SK-N-SH treated with all-trans-retinoic acid at 6 μM for 48 hours (cell line): ENCODE measurements around the gene MBNL2.

Experiments
- BACH2 ChIP-seq: fragments of 250-450 bp; sonication (Bioruptor Pico); IDR thresholded peaks from 2 replicates; pipeline ENCODE4 v1.9.0; 2021; ENCODE audit warnings: mild to moderate bottlenecking, borderline replicate concordance
- CREB5 ChIP-seq: fragments of 250-450 bp; sonication (Bioruptor Pico); IDR thresholded peaks from 2 replicates; pipeline ENCODE4 v1.5.1; 2020; ENCODE audit warnings: low read depth, mild to moderate bottlenecking, moderate library complexity
- CSDC2 ChIP-seq: fragments of 250-450 bp; sonication (Bioruptor Pico); IDR thresholded peaks from 2 replicates; pipeline ENCODE4 v1.5.0; 2020; ENCODE audit warnings: mild to moderate bottlenecking, moderate library complexity
- OSR1 ChIP-seq: fragments of 250-450 bp; sonication (Bioruptor Pico); IDR thresholded peaks from 2 replicates; pipeline ENCODE4 v1.8.0; 2022; ENCODE audit warnings: moderate library complexity, mild to moderate bottlenecking, inconsistent platforms
- PATZ1 ChIP-seq: fragments of 250-450 bp; sonication (Bioruptor Pico); IDR thresholded peaks from 2 replicates; pipeline ENCODE4 v1.8.0; 2020; ENCODE audit warnings: mild to moderate bottlenecking, moderate library complexity, borderline replicate concordance
- RARB ChIP-seq: fragments of 250-450 bp; sonication (Bioruptor Pico); IDR thresholded peaks from 2 replicates; pipeline ENCODE4 v1.8.0; 2021; ENCODE audit warnings: mild to moderate bottlenecking, moderate library complexity
- TSHZ2 ChIP-seq: fragments of 250-450 bp; sonication (Bioruptor Pico); IDR thresholded peaks from 2 replicates; pipeline ENCODE4 v1.5.0; 2020; ENCODE audit warnings: mild to moderate bottlenecking, moderate library complexity
- ZFP3 ChIP-seq: fragments of 250-450 bp; sonication (Bioruptor Pico); IDR thresholded peaks from 2 replicates; pipeline ENCODE4 v1.5.0; 2020; ENCODE audit warnings: mild to moderate bottlenecking, moderate library complexity
- ZNF8 ChIP-seq: fragments of 450-650 bp; formaldehyde crosslinking; IDR thresholded peaks from 2 replicates; pipeline ENCODE4 v1.5.0; 2020; ENCODE audit warnings: mild to moderate bottlenecking, moderate library complexity

GRCh38 chr13:97327506-97328221 is 105.5 kb downstream of the MBNL2 start:
- no peak for TF ChIP-seq BACH2 (CRISPR knock-in tag)
- TF ChIP-seq CREB5 (CRISPR knock-in tag), result no peak
- no peak for TF ChIP-seq PATZ1 (CRISPR knock-in tag)
- no peak for TF ChIP-seq OSR1 (CRISPR knock-in tag)
- no peak for TF ChIP-seq CSDC2 (CRISPR knock-in tag)
- no peak for TF ChIP-seq ZFP3
- TF ChIP-seq ZNF8 (CRISPR knock-in tag), result no peak
- TF ChIP-seq RARB (CRISPR knock-in tag), result no peak
- TF ChIP-seq TSHZ2 (CRISPR knock-in tag), result no peak
